ENCODE data around the gene WDR91. TPM values are rescaled to one million over a fixed set of nuclear protein-coding genes. Genes with fewer than 3 reads are reported as not detected.

WDR91 gene
- total and polyA plus RNA-seq, 2 donors (not counting 3 experiments of a cell fraction or from before 2014, with no cell fraction given), result 6.7 to 7.0 TPM

DNA sequence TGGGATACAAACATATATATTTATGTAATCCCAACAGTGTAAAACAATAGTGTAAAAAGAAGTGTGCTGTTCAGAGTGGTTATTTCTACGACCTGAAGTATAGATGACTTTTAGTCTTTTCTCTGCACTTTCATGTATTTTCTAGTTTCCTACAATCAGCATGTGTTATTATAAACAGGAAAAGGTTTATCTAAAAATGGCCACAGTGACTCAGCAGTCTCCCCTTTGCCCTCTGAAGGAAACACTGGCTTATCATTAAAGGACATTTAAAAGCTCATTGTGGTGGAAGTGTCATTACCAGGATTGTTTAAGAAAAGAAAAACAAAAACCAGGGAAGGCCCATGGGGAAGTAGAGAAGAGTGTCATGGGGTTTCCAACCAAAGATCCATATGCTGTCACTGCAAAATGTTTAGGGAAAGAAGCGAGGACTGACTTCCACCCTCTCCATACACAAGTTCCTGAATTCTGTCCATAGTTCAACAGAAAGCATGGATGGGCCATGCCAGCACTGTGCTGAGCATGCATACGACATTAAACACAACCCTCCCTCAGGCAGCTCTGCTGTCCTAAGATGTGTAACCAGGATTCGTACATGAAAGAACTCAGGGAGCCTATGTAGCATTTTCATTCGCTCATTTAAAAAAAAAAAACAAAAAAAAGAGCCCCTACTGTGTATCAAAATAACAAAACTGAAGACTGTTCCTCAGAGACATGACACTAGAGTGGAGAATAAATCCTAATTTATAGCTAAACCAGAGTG is 51.0 kb downstream of the WDR91 start:
- POLR2A ChIA-PET, result interaction anchor here (0.7 to 1.9 kb wide), 5 partner anchors 9 to 16 kb away, joined by 3 to 7 read pairs (median 4); partner anchors contain the start of genes CYREN and TMEM140
- CTCF ChIA-PET, result interaction anchor here (1.0 to 2.8 kb wide), 10 partner anchors 9 to 470 kb away, joined by 3 to 22 read pairs (median 4); partner anchors contain the start of genes AGBL3, CYREN and TMEM140
- intact Hi-C loops (cut with micrococcal nuclease), result loop anchor here (1.0 to 10.0 kb wide), 5 partner anchors 9 to 465 kb away; partner anchors contain the start of gene AGBL3
- H4K20me1 ChIP-seq (replicated peaks; ENCODE audit: control insufficient read depth, extremely low read depth, insufficient read depth, low read length), result no peaks in the 10 kb centered on the region
- peak overlapping the region; percentile 12 for H3K9ac ChIP-seq (replicated peaks; ENCODE audit: extremely low read depth, insufficient read depth, low read length)
- H3K27me3 ChIP-seq (ENCODE audit: control insufficient read depth in 2 of 2, insufficient read depth in 2 of 2, low read length in 2 of 2), result no peaks in the 10 kb centered on the region
- H2AFZ ChIP-seq (ENCODE audit: low read depth, low read length), result no peak overlapping the region
- H3K4me1 ChIP-seq (ENCODE audit: control insufficient read depth, extremely low read depth, insufficient read depth, low read length), result peaks cover 33% of the 10 kb centered on the region
- H3K9me3 ChIP-seq (replicated peaks; ENCODE audit: control insufficient read depth, insufficient read depth, low read length), result no peaks in the 10 kb centered on the region
- BruUV-seq (replicated peaks), result no TSS peak
- H3K4me2 ChIP-seq (ENCODE audit: insufficient read depth, low read length), result peak overlapping the region; percentile 75
- peak; percentile 97 for FAIRE-seq
- H3K4me3 ChIP-seq (replicated peaks in 1 of 3; ENCODE audit: insufficient read depth in 1 of 3, low read depth in 1 of 3, low read length in 3 of 3), result peak overlapping the region in 1 of 3 experiments; percentile 23
- no peaks in the 10 kb centered on the region for H3K79me2 ChIP-seq (ENCODE audit: control insufficient read depth, insufficient read depth, low read length)
- dilution Hi-C loops (cut with MboI; ENCODE audit: extremely low pct_ligation_motif_present, low sequenced_read_pairs), result no loop called here
- no peaks in the 10 kb centered on the region for H3K36me3 ChIP-seq (ENCODE audit: control insufficient read depth in 2 of 2, extremely low read depth in 1 of 2, insufficient read depth in 2 of 2, low read length in 2 of 2)
- peak; percentile 95 for DNase-seq (ENCODE audit: low read depth, low spot score)
- TF ChIP-seq GATA2 (IDR thresholded peaks at IDR 0.05; ENCODE audit: insufficient read depth, insufficient read length, low read depth, low read length), result peak; percentile 83
- TF ChIP-seq FOS (IDR thresholded peaks at IDR 0.05; ENCODE audit: borderline replicate concordance, insufficient read depth, low read length), result peak; percentile 83
- TF ChIP-seq POLR2AphosphoS5 (IDR thresholded peaks at IDR 0.05; ENCODE audit: insufficient read depth, low read depth, low read length), result peak; percentile 87
- peak; percentile 16 for TF ChIP-seq POLR2A (IDR thresholded peaks at IDR 0.05; ENCODE audit: low read depth, low read length)
- TF ChIP-seq MYC (IDR thresholded peaks at IDR 0.05; ENCODE audit: low read depth, low read length), result no peak
- TF ChIP-seq, protein P1, sequence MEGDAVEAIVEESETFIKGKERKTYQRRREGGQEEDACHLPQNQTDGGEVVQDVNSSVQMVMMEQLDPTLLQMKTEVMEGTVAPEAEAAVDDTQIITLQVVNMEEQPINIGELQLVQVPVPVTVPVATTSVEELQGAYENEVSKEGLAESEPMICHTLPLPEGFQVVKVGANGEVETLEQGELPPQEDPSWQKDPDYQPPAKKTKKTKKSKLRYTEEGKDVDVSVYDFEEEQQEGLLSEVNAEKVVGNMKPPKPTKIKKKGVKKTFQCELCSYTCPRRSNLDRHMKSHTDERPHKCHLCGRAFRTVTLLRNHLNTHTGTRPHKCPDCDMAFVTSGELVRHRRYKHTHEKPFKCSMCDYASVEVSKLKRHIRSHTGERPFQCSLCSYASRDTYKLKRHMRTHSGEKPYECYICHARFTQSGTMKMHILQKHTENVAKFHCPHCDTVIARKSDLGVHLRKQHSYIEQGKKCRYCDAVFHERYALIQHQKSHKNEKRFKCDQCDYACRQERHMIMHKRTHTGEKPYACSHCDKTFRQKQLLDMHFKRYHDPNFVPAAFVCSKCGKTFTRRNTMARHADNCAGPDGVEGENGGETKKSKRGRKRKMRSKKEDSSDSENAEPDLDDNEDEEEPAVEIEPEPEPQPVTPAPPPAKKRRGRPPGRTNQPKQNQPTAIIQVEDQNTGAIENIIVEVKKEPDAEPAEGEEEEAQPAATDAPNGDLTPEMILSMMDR (IDR thresholded peaks at IDR 0.05; ENCODE audit: extremely low read depth in 1 of 2, insufficient read depth in 1 of 2, low read depth in 1 of 2, low read length in 2 of 2), result no peak
- TF ChIP-seq JUN (IDR thresholded peaks at IDR 0.05; ENCODE audit: borderline replicate concordance, insufficient read depth, insufficient read length, low read depth), result peak; percentile 98
- H3K27ac ChIP-seq (ENCODE audit: insufficient read depth, low read depth, low read length), result peak overlapping the region; percentile 68
- H3K9me1 ChIP-seq (replicated peaks; ENCODE audit: control insufficient read depth, extremely low read depth, insufficient read depth, low read length), result no peaks in the 10 kb centered on the region

Data from endothelial cell of umbilical vein (primary cell).